Measurements from ENCODE around the gene ALKAL2.

DNA sequence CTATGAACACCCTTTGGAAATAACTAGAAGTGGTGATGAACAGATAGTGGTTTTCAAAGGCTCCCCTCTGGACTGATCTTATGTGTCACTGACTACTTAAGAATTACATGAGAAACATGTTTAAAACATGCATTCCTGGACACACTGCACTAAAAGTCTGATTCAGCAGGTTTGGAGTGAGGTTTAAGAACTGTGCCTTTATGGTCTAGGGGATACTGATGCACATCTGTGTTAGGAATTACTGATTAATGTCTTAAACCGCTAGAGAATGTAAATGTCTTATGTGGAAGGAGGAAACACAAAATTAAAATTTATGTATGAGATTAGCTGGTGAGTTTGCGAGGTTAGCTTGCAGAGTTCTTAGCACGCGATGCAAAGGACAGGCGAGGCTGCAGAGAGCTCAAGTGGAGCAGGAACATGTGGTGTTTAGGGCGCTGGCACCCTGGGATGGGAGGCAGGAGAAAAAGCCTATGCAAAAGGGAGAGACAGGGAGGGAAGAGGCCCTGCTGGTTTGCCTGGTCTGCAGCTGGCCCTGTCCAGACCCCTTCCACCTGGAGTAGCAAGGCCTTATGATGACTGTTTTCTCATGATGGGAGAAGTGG lies 35.8 kb downstream of the ALKAL2 start:
- no peak for TF ChIP-seq CTCF (IDR thresholded peaks at IDR 0.05; ENCODE audit: insufficient read depth, low read depth, low read length)
- TF ChIP-seq EZH2 (IDR thresholded peaks at IDR 0.05; ENCODE audit: insufficient read depth, low read length): no peak

All from astrocyte (in vitro differentiated cells and primary cell).